HepG2 (cell line): ENCODE measurements around the gene NTMT1. TPM values are rescaled to one million over a fixed set of nuclear protein-coding genes. Genes with fewer than 3 reads are reported as not detected.

Experiments
- ATAC-seq: fragments of 200-7000 bp; cut with Tn5 transposase; 3 replicates; pipeline ENCODE4 v1.9.1; 2020; ENCODE audit warnings: mild to moderate bottlenecking, moderate library complexity
- BruUV-seq: library from RNA; stranded (reverse); fragments of 400-500 nt; replicated peaks from 2 replicates; lab custom pipeline; 2021; lab: Mats Ljungman, UMichigan
- CTCF ChIA-PET: fragments of 300-600 bp; formaldehyde crosslinking; extraction: SDS; loops from one replicate; lab custom pipeline; 2021; ENCODE audit warnings: low total read pairs, inconsistent platforms, low intra/inter-chr PET ratio; lab: Yijun Ruan, JAX
- POLR2A ChIA-PET: fragments of 350-600 bp; sonication (Branson Sonifier 250); formaldehyde crosslinking; loops from one replicate; lab custom pipeline; 2020; ENCODE audit warnings: antibody characterized with exemption, inconsistent platforms; lab: Yijun Ruan, JAX
- DNase-seq: peaks from one replicate; pipeline ENCODE4 v3.0.0-alpha.2; 2015; ENCODE audit warnings: low spot score
- FAIRE-seq: peaks from 3 replicates; lab custom pipeline; 2011; peaks lifted over from hg19 to GRCh38; lab: Jason Lieb, UNC
- H2AFZ ChIP-seq: one replicate; pipeline ENCODE4 v1.6.1; 2011; ENCODE audit warnings: low read length, inconsistent platforms
- H3K27ac ChIP-seq: fragments of 300-600 bp; 3 replicates; pipeline ENCODE4 v1.8.0; 2011; ENCODE audit warnings: mixed run types, mild to moderate bottlenecking, mixed read lengths, low read length, inconsistent platforms; ENCODE audit not compliant: insufficient read depth; ENCODE audit errors: extremely low read length
- H3K27me3 ChIP-seq, 2 experiments: fragments of 200-600 bp in 1 of 2; 2 replicates in 1 of 2; 3 replicates in 1 of 2; pipeline versions ENCODE4 v1.6.0 to v1.8.0; 2011; ENCODE audit warnings: low read length in 2 of 2, mild to moderate bottlenecking in 2 of 2, moderate library complexity in 2 of 2, inconsistent platforms in 1 of 2; ENCODE audit not compliant: insufficient read depth in 2 of 2, control insufficient read depth in 1 of 2
- H3K36me3 ChIP-seq, 2 experiments: fragments of 200-600 bp in 1 of 2; replicated peaks in 1 of 2; 2 replicates in 1 of 2; 3 replicates in 1 of 2; pipeline versions ENCODE4 v1.5.1 to v1.8.0; 2011; ENCODE audit warnings: low read length in 2 of 2, inconsistent platforms in 1 of 2; ENCODE audit not compliant: insufficient read depth in 2 of 2, control insufficient read depth in 1 of 2
- H3K4me1 ChIP-seq: 2 replicates; pipeline ENCODE4 v1.5.1; 2012; ENCODE audit warnings: low read length, inconsistent platforms; ENCODE audit not compliant: insufficient read depth
- H3K4me2 ChIP-seq: 2 replicates; pipeline ENCODE4 v1.6.0; 2011; ENCODE audit warnings: low read depth, low read length, inconsistent platforms
- H3K4me3 ChIP-seq, 3 experiments: fragments of 200-600 bp in 1 of 3; sonication (generic), shearing (Covaris generic) in 1 of 3; replicated peaks in 1 of 3; 2 replicates each; pipeline ENCODE4 v1.5.1; 2011 to 2016; ENCODE audit warnings: low read length in 3 of 3, inconsistent platforms in 2 of 3, low read depth in 2 of 3, mild to moderate bottlenecking in 2 of 3, control low read depth in 1 of 3, mixed read lengths in 1 of 3; ENCODE audit not compliant: insufficient read depth in 1 of 3
- H3K79me2 ChIP-seq: one replicate; pipeline ENCODE4 v1.6.1; 2011; ENCODE audit warnings: low read length, inconsistent platforms; ENCODE audit not compliant: insufficient read depth
- H3K9ac ChIP-seq: 2 replicates; pipeline ENCODE4 v1.6.0; 2011; ENCODE audit warnings: mild to moderate bottlenecking, low read depth, low read length, inconsistent platforms; ENCODE audit not compliant: insufficient read depth
- H3K9me3 ChIP-seq: 2 replicates; pipeline ENCODE4 v1.5.1; 2012; ENCODE audit warnings: mild to moderate bottlenecking, low read length
- H4K20me1 ChIP-seq: 2 replicates; pipeline ENCODE4 v1.6.0; 2011; ENCODE audit warnings: inconsistent platforms, mild to moderate bottlenecking, low read length, moderate library complexity; ENCODE audit not compliant: insufficient read depth
- AGO1 ChIP-seq: fragments of 200-400 bp; formaldehyde crosslinking; IDR thresholded peaks from 2 replicates; pipeline ENCODE4 v1.6.1; 2017; ENCODE audit warnings: mild to moderate bottlenecking, low read depth, low read length, moderate library complexity; ENCODE audit not compliant: poor library complexity, severe bottlenecking
- AKAP8 ChIP-seq: sonication (generic); formaldehyde crosslinking; IDR thresholded peaks from 2 replicates; pipeline ENCODE4 v1.5.1; 2020; ENCODE audit warnings: mild to moderate bottlenecking, missing genetic modification reagents
- ATAD3A ChIP-seq: sonication (generic); formaldehyde crosslinking; IDR thresholded peaks from 2 replicates; pipeline ENCODE4 v1.4.0; 2020; ENCODE audit warnings: missing genetic modification reagents
- BATF2 ChIP-seq: sonication (generic); formaldehyde crosslinking; IDR thresholded peaks from 2 replicates; pipeline ENCODE4 v1.8.0; 2022; ENCODE audit warnings: mild to moderate bottlenecking, missing genetic modification reagents, moderate library complexity
- DRAP1 ChIP-seq: IDR thresholded peaks from 2 replicates; pipeline ENCODE4 v1.6.1; 2016; ENCODE audit warnings: missing genetic modification reagents, missing compliant biosample characterization
- ISX ChIP-seq: sonication (generic); formaldehyde crosslinking; conservative IDR thresholded peaks from 2 replicates; pipeline ENCODE4 v1.5.0; 2020; ENCODE audit warnings: missing genetic modification reagents
- KLF12 ChIP-seq: sonication (generic); formaldehyde crosslinking; IDR thresholded peaks from 2 replicates; pipeline ENCODE4 v1.4.0; 2020; ENCODE audit warnings: missing genetic modification reagents, borderline replicate concordance
- MTF2 ChIP-seq: sonication (generic); formaldehyde crosslinking; IDR thresholded peaks from 2 replicates; pipeline ENCODE4 v1.5.0; 2020; ENCODE audit warnings: missing genetic modification reagents, borderline replicate concordance
- REL ChIP-seq: sonication (generic); formaldehyde crosslinking; conservative IDR thresholded peaks from 2 replicates; pipeline ENCODE4 v1.8.0; 2022; ENCODE audit warnings: mild to moderate bottlenecking, missing genetic modification reagents, moderate library complexity
- SIN3B ChIP-seq: fragments of 150-350 bp; IDR thresholded peaks from 2 replicates; pipeline ENCODE4 v1.6.1; 2014; ENCODE audit warnings: low read length
- ZNF260 ChIP-seq: sonication (generic); formaldehyde crosslinking; IDR thresholded peaks from 2 replicates; pipeline ENCODE4 v1.4.0; 2020; ENCODE audit warnings: missing genetic modification reagents, low read depth, mild to moderate bottlenecking, borderline replicate concordance
- ZNF326 ChIP-seq: sonication (generic); formaldehyde crosslinking; IDR thresholded peaks from 2 replicates; pipeline ENCODE4 v1.4.0; 2020; ENCODE audit warnings: missing genetic modification reagents, borderline replicate concordance
- ZNF460 ChIP-seq: sonication (generic); formaldehyde crosslinking; IDR thresholded peaks from 2 replicates; pipeline ENCODE4 v1.5.1; 2020; ENCODE audit warnings: missing genetic modification reagents, mild to moderate bottlenecking, borderline replicate concordance
- WGBS: methylation state at CpG from one replicate; pipeline ENCODE4 v1.1.6; 2017; ENCODE audit warnings: low lambda C conversion rate; 5-methylcytosine and 5-hydroxymethylcytosine counted together
- in situ Hi-C: cut with HindIII; loops from 2 replicates; pipeline ENCODE4 v1.10.0; 2017; ENCODE audit warnings: low pct_unique_long_range_greater_than_20kb; ENCODE audit not compliant: extremely low pct_ligation_motif_present
- intact Hi-C: fragments of 100-400 bp; cut with micrococcal nuclease; formaldehyde crosslinking; loops from one replicate; pipeline ENCODE4 v1.10.0; 2022; ENCODE audit not compliant: unreplicated experiment
- polyA plus RNA-seq, 8 experiments: library from polyadenylated mRNA; depleted of rRNA in 3 of 8; stranded (reverse) in 7 of 8; unstranded in 1 of 8; fragments of >200 nt; fragmentation: Illumina TruSeq in 4 of 8; extraction: Trizol in 4 of 8; gene quantifications; 2 replicates each; pipeline versions ENCODE4 v1.2.1 to v1.2.3, GENCODE V29; 2011 to 2016; ENCODE audit warnings: low read depth in 4 of 8, missing spikeins in 1 of 8, mixed read lengths in 1 of 8; ENCODE audit not compliant: insufficient read depth in 1 of 8
- total RNA-seq, 5 experiments: library from RNA; depleted of rRNA; stranded (reverse); fragments of >200 nt; fragmentation: Illumina TruSeq; extraction: Trizol; gene quantifications; 2 replicates each; pipeline ENCODE4 v1.2.3, GENCODE V29; 2016; ENCODE audit warnings: low read depth in 1 of 5

NTMT1 gene
- total and polyA plus RNA-seq, 2 of the 13 experiments (the other 11 are each of a cell fraction or from before 2014, with no cell fraction given) = 49.1 to 53.8 TPM

DNA sequence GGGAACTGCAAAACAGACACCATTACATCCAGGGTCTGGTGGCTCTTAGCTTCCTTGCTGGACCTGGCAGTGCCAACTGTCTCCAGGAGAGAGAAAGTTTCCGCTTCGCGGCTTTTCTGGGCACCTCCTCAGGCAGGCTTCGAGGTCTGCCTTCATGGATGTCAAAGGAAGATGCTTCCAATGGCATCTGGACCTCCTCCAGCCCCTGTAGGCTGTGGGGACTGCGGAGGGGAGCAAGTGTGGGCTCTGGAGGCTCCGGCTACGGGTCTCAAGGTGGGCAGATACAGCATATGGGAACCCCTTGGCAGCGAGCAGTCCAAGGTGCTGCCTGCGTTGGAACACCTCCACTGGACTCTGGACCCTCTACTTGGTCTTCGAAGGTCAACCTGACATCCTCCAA is 11.0 kb upstream of the NTMT1 start:
- intact Hi-C loops (no loop called here), in situ Hi-C loops (loop anchor here (10.0 kb wide), 3 partner anchors 120 to 440 kb away; partner anchors contain the start of gene IER5L)
- BruUV-seq = no TSS peak
- no peak for TF ChIP-seq SIN3B
- 0 out of 2 replicates have a peak, but pooled peaks have one; percentile 59 for TF ChIP-seq ZNF326 (CRISPR knock-in tag)
- Histone ChIP-seq H3K4me2 (no peak overlapping the region), H3K79me2 (no peaks in the 10 kb centered on the region), H3K4me1 (peaks cover 22% of the 10 kb centered on the region), H2AFZ (no peak overlapping the region), H3K27me3 (no peaks in the 10 kb centered on the region; a peak in 1 of 5 replicates), H3K36me3 (no peaks in the 10 kb centered on the region; a peak in 1 of 5 replicates), H3K9me3 (no peaks in the 10 kb centered on the region), H3K9ac (no peak overlapping the region), H3K4me3 (no peak overlapping the region), H4K20me1 (peaks cover 7% of the 10 kb centered on the region; the same call in 1 of the 2 replicates), H3K27ac (no peak overlapping the region)
- 57% methylated on average over 10 of the region's 10 CpGs for WGBS
- POLR2A ChIA-PET = interaction anchor here (1.4 kb wide), 1 partner anchor 437 kb away, joined by 3 read pairs; the partner anchor contains the start of gene IER5L
- CTCF ChIA-PET = no interaction called here
- no peak for DNase-seq
- no peak for FAIRE-seq
- no peak for ATAC-seq

- in situ Hi-C loops = loop anchor here (10.0 kb wide), 3 partner anchors 121 to 441 kb away; partner anchors contain the start of gene IER5L
- no peak overlapping the region for H3K4me2 ChIP-seq
- no peak overlapping the region for H2AFZ ChIP-seq
- no peak for FAIRE-seq
- CTCF ChIA-PET = no interaction called here
- no peaks in the 10 kb centered on the region for H3K9me3 ChIP-seq
- peaks cover 23% of the 10 kb centered on the region for H3K4me1 ChIP-seq
- no peak overlapping the region for H3K4me3 ChIP-seq
- 60% methylated on average over 14 of the region's 31 CpGs for WGBS
- H3K79me2 ChIP-seq = no peaks in the 10 kb centered on the region
- no peaks in the 10 kb centered on the region; a peak in 1 of 5 replicates for H3K36me3 ChIP-seq
- ATAC-seq = no peak
- H3K9ac ChIP-seq = no peak overlapping the region
- intact Hi-C loops = no loop called here
- peaks cover 0 to under 1% of the 10 kb centered on the region in 2 experiments; a peak in 2 of 5 replicates for H3K27me3 ChIP-seq
- POLR2A ChIA-PET = interaction anchor here (1.4 kb wide), 1 partner anchor 437 kb away, joined by 3 read pairs; the partner anchor contains the start of gene IER5L
- DNase-seq = no peak
- no peak overlapping the region for H3K27ac ChIP-seq
- peaks cover 7% of the 10 kb centered on the region; the same call in 1 of the 2 replicates for H4K20me1 ChIP-seq
- no TSS peak for BruUV-seq
- TF ChIP-seq ATAD3A (CRISPR knock-in tag) (no peak), ISX (CRISPR knock-in tag) (no peak), BATF2 (CRISPR knock-in tag) (no peak), REL (CRISPR knock-in tag) (no peak), MTF2 (CRISPR knock-in tag) (no peak), ZNF326 (CRISPR knock-in tag) (0 out of 2 replicates have a peak, but pooled peaks have one; percentile 10), KLF12 (CRISPR knock-in tag) (no peak), AKAP8 (CRISPR knock-in tag) (peak; percentile 98), ZNF460 (no peak), AGO1 (peak; percentile 80), ZNF260 (no peak), DRAP1 (CRISPR knock-in tag) (no peak)
Observed at GRCh38 chr9:129615407-129616285, 10.3 kb upstream of the NTMT1 start.
